RPMI7951 (cell line): ENCODE measurements around the gene C19orf25. TPM values are rescaled to one million over a fixed set of nuclear protein-coding genes. Genes with fewer than 3 reads are reported as not detected.
"Not testable (repeated sequence)": the region's sequence is repeated elsewhere in the genome, so short reads cannot be mapped to it uniquely, and the experiment has no call there.

Experiments used
- DNase-seq: peaks from one replicate; pipeline ENCODE4 v3.0.0-alpha.2; 2012; ENCODE audit warnings: low read depth
- total RNA-seq: library from RNA; depleted of rRNA; stranded (reverse); fragments of >200 nt; shearing (Covaris generic); gene quantifications from 2 replicates; pipeline ENCODE4 v1.2.3, GENCODE V29; 2014; rRNA removed

C19orf25 gene
- 25.2 and 27.1 TPM in 2 replicates for total RNA-seq

DNA sequence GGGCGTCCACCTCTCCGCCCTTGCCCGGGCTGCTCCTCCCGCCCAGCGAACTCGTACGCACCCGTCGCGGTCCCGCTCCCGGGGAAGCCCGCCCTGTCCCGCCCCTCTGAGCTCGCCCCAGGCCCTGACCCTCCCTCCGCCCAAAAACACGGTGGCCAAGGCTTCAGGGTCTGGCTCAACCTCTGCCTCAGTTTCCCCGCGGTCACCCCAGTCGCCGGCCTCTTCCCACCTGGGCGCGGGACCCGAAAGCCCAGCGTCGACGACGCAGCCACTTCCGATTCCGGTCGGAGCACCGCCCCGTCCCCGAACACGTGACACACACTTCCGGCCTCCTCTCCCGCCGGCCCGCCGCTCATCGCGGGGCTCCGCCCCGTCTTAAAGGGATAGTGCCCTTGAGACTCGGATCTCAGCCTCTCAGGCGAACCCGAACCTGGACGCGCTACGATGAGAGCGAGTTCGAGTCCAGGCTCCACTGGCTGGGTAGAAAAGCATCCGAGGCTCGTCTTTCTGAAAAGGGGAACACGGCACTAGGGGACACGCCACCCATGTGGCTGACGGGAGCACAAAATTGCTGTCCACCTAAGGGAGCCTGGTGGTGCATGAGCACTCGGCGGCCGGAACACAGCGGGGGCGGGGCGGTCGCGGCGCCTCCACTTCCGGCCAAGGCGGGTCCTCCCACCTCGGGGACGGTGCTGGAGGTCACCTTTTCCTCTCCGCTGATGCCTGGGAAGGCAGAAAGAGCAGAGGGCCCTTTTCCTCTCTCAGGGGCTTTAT lies at the start of gene C19orf25:
Gene C19orf25, minus strand, starts transcription at position 282 of the 774 bp plus-strand sequence. CDS start 312 bp downstream, outside the sequence.
- peak; percentile 91 for DNase-seq

GRCh38 chr19:1527650-1528309 lies 48.8 kb upstream of the C19orf25 start:
- DNase-seq = no peak

GRCh38 chr19:1526979-1527649 lies 48.1 kb upstream of the C19orf25 start:
- no peak for DNase-seq

DNA sequence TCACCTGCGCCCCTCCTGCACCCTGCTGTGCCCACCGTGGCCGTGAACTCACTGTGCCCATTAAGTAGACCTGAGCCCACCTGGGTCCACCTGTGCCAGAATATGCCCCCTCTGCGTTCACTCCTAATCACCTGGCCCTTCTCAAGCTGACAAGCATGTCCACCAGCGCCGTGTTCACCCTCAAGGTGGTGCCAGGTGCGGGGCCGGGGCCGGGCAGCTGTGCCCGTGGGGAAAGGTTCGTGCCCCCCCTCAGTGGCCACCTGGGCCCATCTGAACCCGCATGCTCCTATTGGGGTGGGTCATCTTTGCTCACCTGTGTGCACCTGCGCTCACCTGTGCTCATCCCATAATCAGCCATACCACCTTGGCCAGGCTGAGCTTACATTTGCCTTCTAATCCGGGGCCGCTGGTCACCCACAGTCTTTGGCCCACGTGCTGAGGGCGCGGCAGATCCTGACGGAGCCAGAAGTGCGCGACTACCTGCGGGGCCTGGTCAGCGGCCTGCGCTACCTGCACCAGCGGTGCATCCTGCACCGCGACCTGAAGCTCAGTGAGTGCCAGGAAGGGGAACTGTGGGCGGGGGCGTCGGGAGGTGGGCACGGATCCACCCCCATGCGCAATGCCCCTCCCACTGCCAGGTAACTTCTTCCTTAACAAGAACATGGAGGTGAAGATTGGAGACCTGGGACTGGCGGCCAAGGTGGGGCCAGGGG lies 47.2 kb upstream of the C19orf25 start:
- DNase-seq = no peak

GRCh38 chr19:1525343-1525742 lies 46.3 kb upstream of the C19orf25 start:
- no peak for DNase-seq

DNA sequence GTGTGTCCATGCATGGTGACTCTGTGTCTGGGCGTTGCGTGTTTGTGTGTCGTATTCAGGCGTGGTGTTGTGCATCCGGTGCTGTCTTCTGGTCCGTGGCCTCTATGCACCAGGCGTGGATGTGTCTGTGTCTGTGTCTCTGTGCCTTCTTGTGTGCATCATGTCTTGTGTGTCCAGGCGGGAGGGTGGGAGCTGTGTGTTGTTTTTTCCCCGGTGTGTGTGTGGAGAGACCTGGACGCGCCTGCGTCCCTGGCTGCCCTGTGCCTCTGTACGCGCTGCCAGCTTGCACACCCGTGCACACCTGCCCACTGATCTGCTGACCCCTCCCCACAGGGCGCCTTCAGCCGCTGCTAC lies 45.9 kb upstream of the C19orf25 start:
- DNase-seq = no peak

GRCh38 chr19:1524287-1524971 lies 45.4 kb upstream of the C19orf25 start:
- DNase-seq = no peak

GRCh38 chr19:1523412-1524286 lies 44.6 kb upstream of the C19orf25 start, which contains the start of gene PLK5:
Gene PLK5 (plus strand): TSS chr19:1524077. CDS start chr19:1526997, 2,920 bp downstream.
- no peak for DNase-seq

DNA sequence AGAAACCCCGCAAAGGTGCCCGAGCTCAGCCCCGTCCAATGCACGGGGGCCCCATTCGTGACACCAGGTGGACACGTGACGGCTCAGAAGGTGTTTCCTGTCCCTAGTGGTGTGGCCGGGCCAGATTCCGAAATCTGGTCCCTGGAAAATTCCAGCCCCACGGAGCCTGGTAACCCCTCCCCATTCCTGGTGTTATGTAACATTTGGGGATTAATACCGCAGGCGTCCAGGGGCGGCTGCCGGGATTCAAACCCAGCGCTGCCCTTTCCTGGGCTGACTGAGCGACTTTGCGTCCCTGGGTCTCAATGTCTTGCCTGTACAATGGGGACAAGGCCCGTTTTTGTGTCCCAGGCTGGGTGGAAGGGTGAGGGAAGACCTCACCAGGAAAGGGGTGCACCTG lies 43.8 kb upstream of the C19orf25 start:
- DNase-seq = no peak

GRCh38 chr19:1522061-1522460 lies 43.0 kb upstream of the C19orf25 start:
- DNase-seq = no peak

DNA sequence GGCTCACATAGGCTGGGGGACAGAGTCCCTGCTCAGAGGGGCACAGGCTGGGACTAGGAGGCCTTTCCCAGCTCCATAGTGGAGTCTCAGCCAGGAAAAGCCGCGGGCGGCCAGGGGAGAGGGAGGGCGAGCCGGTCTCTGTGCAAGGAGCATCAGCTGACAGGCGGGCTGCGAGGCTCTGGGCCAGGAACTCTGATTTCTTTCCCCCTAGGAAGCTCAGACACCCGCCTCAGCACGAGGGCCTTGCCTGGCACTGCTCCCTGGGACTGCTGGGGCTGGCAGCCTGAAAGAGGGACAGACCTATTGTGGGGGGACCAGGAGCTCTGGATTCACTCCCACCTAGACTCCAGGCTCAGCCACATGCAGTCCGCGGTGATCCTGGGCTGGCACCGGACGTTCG lies 42.6 kb upstream of the C19orf25 start:
- DNase-seq = peak; percentile 11

DNA sequence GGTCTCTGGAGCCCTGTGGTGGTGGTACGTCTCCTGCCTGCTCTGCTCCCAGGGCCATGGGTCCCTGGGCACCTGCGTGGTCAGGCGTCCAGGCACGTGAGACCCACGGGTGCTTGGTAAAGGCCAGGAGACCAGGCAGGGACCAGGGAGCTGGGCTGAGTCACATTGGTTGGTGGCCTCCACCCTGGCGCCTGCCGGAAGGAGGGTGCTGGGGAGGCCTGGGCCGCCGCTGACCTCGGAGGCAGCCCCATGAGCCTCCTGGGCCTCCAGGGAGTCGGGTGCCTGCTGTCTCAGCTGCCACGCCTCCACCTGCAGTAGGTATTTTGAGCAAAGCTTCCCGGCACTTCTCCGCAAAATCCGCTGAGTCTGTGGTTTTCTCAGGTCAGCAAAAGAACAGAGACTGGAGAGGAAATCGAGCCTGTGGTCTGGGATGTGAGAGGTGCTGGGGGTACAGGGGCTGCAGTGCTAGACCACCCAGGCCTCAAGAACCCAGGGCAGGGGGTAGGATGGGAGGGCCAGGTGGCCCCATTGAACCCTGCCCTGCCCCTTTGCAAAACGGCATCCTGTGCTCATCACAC lies 41.3 kb upstream of the C19orf25 start:
- no peak for DNase-seq

- not testable (repeated sequence) for DNase-seq
Measured at GRCh38 chr19:1519802-1520201, 40.8 kb upstream of the C19orf25 start.

- no peak for DNase-seq
Measured at GRCh38 chr19:1518471-1518870, 39.5 kb upstream of the C19orf25 start.

- no peak for DNase-seq
Measured at GRCh38 chr19:1516395-1516753, 37.4 kb upstream of the C19orf25 start.

DNA sequence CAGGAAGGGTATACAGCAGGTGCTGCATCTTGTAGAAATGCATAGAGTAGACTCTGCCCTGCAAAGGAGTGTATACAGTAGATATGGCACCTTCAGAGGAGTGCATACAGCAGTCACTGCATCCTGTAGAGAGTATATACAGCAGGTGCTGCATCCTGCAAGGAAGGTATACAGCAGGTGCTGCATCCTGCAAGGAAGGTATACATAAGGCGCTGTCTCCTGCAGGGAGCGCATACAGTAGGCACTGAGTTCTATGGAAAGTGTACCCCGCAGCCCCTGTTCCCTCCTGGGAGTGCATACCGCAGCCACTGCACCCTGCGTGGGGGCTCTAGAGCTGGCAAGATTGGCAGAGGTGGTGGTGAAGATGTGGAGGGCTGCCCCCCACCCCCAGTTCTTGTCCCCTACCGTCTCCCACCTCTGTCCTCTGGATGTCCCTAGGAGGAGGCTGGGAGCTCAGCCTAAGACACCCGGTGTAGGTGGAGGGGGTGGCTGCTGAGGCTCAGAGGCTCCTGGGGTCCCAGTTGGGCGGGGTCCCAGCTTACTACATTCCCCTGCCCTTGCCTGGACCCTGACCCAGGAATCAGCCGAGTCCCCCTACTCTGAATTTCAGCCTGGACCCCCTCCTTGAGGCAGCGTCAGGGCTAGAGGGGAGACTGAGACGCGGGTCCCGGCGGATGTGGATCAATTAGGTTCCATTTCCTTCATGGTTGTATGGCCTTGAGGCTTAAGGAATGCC lies 36.1 kb upstream of the C19orf25 start:
- DNase-seq = no peak

GRCh38 chr19:1514295-1514661 lies 35.3 kb upstream of the C19orf25 start:
- DNase-seq = no peak

DNA sequence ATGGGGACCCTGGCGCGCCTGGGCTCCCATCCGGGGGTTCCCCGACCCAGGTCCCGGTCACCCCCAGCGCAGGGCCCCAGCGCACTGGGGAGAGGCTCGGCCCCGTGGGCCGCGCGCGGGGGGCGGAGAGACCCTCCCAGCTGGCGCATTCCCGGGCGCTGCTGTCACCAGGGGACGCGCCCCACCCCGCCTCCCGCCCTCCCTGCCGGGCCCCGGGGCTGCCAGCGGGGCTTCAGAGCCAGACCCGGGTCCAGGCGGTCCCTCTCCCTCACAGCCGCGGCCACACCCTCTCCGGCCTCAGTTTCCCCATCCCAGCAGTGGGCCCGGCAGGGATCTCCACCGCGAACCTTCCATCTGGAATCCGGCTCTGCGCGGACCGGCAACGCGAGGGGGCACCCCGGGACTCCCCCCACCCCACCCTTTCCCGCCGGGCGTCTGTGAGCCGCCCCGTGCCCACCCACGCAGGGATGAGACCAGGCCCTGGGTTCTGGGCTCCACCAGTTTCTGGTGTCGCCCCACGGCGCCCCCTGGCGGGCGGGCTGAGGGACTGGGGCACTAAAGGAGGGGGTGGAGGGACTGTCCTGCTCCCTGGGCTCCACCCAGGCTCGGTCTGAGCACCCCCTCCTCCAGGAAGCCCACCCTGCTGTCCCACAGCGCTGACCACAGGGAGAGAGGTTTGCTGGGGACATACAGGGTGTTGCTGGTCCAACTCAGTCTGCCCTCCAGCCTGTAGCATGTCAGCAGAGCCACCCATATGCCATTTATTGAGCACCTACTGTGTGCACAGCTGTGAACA lies 34.7 kb upstream of the C19orf25 start:
- DNase-seq = peak; percentile 34
